PC-3 (cell line): ENCODE measurements around the gene SLF1. TPM values are rescaled to one million over a fixed set of nuclear protein-coding genes. Genes with fewer than 3 reads are reported as not detected.

Source experiments
- ATAC-seq: fragments of 200-7000 bp; cut with Tn5 transposase; 2 replicates; pipeline ENCODE4 v1.9.1; 2020; ENCODE audit warnings: mild to moderate bottlenecking, moderate library complexity
- BruUV-seq: library from RNA; stranded (reverse); fragments of 400-500 nt; replicated peaks from 2 replicates; lab custom pipeline; 2021; lab: Mats Ljungman, UMichigan
- CTCF ChIA-PET: fragments of 300-600 bp; sonication (Branson Sonifier 250); formaldehyde crosslinking; loops from one replicate; lab custom pipeline; 2022; ENCODE audit warnings: antibody characterized with exemption; lab: Charles Lee
- POLR2A ChIA-PET: fragments of 300-600 bp; sonication (Branson Sonifier 250); formaldehyde crosslinking; loops from one replicate; lab custom pipeline; 2022; ENCODE audit warnings: antibody characterized with exemption; ENCODE audit not compliant: unreplicated experiment; lab: Charles Lee
- DNase-seq: peaks from one replicate; pipeline ENCODE4 v3.0.0-alpha.2; 2015
- H2AFZ ChIP-seq: fragments of 300-600 bp; sonication (generic); 2 replicates; pipeline ENCODE4 v1.6.0; 2016; ENCODE audit warnings: antibody characterized with exemption, low read length
- H3F3A ChIP-seq: fragments of 300-600 bp; sonication (generic); one replicate; pipeline ENCODE4 v1.6.0; 2017; ENCODE audit warnings: antibody characterized with exemption, low read length, control low read depth, mild to moderate bottlenecking; ENCODE audit not compliant: unreplicated experiment
- H3K27ac ChIP-seq: fragments of 300-600 bp; sonication (generic); 2 replicates; pipeline ENCODE4 v1.5.1; 2016; ENCODE audit warnings: mild to moderate bottlenecking, low read length
- H3K27me3 ChIP-seq: fragments of 300-600 bp; sonication (generic); 2 replicates; pipeline ENCODE4 v1.6.1; 2016; ENCODE audit warnings: low read length, mixed read lengths
- H3K36me3 ChIP-seq: fragments of 300-600 bp; sonication (generic); 2 replicates; pipeline ENCODE4 v1.6.1; 2016; ENCODE audit warnings: low read depth, mixed run types, low read length, mixed read lengths
- H3K4me1 ChIP-seq: fragments of 300-600 bp; sonication (generic); 2 replicates; pipeline ENCODE4 v1.5.1; 2016; ENCODE audit warnings: low read length; ENCODE audit not compliant: insufficient read depth
- H3K4me2 ChIP-seq: fragments of 300-600 bp; sonication (generic); 2 replicates; pipeline ENCODE4 v1.6.0; 2016; ENCODE audit warnings: low read length
- H3K4me3 ChIP-seq: fragments of 300-600 bp; sonication (generic); 2 replicates; pipeline ENCODE4 v1.5.1; 2016; ENCODE audit warnings: mild to moderate bottlenecking, low read length, mixed read lengths
- H3K79me2 ChIP-seq: fragments of 300-600 bp; sonication (generic); 2 replicates; pipeline ENCODE4 v1.6.1; 2017; ENCODE audit warnings: low read length, mixed read lengths
- H3K9ac ChIP-seq: fragments of 300-600 bp; sonication (generic); 2 replicates; pipeline ENCODE4 v1.6.0; 2016; ENCODE audit warnings: mild to moderate bottlenecking, low read length
- H3K9me2 ChIP-seq: fragments of 300-600 bp; sonication (generic); replicated peaks from 2 replicates; pipeline ENCODE4 v1.6.1; 2016; ENCODE audit warnings: mixed run types, low read length, mixed read lengths
- H3K9me3 ChIP-seq: fragments of 300-600 bp; sonication (generic); 2 replicates; pipeline ENCODE4 v1.6.1; 2016; ENCODE audit warnings: low read length, mixed read lengths
- H4K20me1 ChIP-seq: fragments of 300-600 bp; sonication (generic); 2 replicates; pipeline ENCODE4 v1.6.1; 2016; ENCODE audit warnings: low read length, mixed read lengths
- EZH2 ChIP-seq: fragments of 300-600 bp; sonication (generic); IDR thresholded peaks from one replicate; pipeline ENCODE4 v1.6.1; 2017; ENCODE audit warnings: antibody characterized with exemption, mild to moderate bottlenecking, low read length; ENCODE audit not compliant: unreplicated experiment
- EZH2phosphoT487 ChIP-seq: fragments of 300-600 bp; sonication (generic); IDR thresholded peaks from 2 replicates; pipeline ENCODE4 v1.6.1; 2018; ENCODE audit warnings: mild to moderate bottlenecking, antibody characterized with exemption, low read length, borderline replicate concordance
- intact Hi-C: fragments of 100-400 bp; cut with micrococcal nuclease; formaldehyde crosslinking; loops from 2 replicates; pipeline ENCODE4 v1.9.0; 2023
- total RNA-seq: library from RNA; depleted of rRNA; stranded (reverse); fragments of >200 nt; gene quantifications from 2 replicates; pipeline ENCODE4 v1.2.3, GENCODE V29; 2014
- TF ChIP-seq, protein P1 (sequence below): fragments of 300-600 bp; sonication (generic); conservative IDR thresholded peaks from 2 replicates; pipeline ENCODE4 v1.5.1; 2017; ENCODE audit warnings: antibody characterized with exemption, low read depth, mild to moderate bottlenecking, low read length

The SLF1 gene
- total RNA-seq, 1 experiment from 2014 or later = 23.6 TPM

DNA sequence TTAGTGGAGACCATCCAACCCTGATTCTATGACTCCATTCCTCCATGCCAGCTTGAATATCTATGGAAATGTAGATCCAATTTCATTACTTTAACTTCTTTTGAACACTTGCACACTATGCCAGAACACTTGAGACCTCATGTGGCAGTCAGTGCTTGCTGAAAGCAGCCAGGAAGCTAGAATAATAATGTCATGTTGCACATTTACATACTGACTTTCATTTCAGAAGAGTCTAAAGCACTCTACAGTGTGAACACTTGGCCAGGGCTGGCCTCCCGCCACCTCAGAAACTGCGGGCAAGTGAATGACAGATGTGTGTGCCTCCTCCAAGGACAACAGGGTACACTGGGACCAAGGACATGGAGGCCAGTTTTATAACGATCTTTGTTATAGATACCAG lies 97.3 kb downstream of the SLF1 start:
- Histone ChIP-seq H3K4me1 (no peaks in the 10 kb centered on the region), H3K9ac (no peak overlapping the region), H3K4me3 (no peak overlapping the region), H3K4me2 (no peak overlapping the region), H3K9me3 (no peaks in the 10 kb centered on the region), H3K27me3 (no peaks in the 10 kb centered on the region), H4K20me1 (no peaks in the 10 kb centered on the region), H3K36me3 (no peaks in the 10 kb centered on the region), H3F3A (no peaks in the 10 kb centered on the region), H3K9me2 (no peaks in the 10 kb centered on the region), H3K79me2 (no peaks in the 10 kb centered on the region), H2AFZ (no peak overlapping the region), H3K27ac (no peak overlapping the region)
- intact Hi-C loops = no loop called here
- no peak for DNase-seq
- TF ChIP-seq, protein P1, sequence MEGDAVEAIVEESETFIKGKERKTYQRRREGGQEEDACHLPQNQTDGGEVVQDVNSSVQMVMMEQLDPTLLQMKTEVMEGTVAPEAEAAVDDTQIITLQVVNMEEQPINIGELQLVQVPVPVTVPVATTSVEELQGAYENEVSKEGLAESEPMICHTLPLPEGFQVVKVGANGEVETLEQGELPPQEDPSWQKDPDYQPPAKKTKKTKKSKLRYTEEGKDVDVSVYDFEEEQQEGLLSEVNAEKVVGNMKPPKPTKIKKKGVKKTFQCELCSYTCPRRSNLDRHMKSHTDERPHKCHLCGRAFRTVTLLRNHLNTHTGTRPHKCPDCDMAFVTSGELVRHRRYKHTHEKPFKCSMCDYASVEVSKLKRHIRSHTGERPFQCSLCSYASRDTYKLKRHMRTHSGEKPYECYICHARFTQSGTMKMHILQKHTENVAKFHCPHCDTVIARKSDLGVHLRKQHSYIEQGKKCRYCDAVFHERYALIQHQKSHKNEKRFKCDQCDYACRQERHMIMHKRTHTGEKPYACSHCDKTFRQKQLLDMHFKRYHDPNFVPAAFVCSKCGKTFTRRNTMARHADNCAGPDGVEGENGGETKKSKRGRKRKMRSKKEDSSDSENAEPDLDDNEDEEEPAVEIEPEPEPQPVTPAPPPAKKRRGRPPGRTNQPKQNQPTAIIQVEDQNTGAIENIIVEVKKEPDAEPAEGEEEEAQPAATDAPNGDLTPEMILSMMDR = no peak
- TF ChIP-seq EZH2phosphoT487 = no peak
- no peak for TF ChIP-seq EZH2
- no peak for ATAC-seq
- ChIA-PET CTCF (no interaction called here), POLR2A (no interaction called here)
- no TSS peak for BruUV-seq

DNA sequence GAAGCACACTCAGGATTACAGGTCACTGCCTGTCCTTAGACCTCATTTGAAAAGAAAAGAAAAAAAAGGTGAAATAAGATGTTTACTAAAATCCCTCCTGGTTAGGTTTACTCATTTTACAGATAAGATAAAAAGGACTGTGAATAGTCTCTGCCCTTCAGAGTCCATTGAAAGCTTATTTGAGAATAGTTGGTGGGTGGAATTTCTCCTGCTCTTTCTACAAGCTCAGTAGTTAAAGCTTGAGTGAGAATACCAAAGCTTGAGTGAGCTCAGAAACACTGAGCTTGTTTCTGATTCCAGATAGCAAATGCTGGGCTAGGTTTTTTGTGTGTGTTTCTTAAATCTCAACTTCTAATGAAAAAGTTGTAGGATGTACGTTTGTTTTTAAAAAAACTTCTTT lies 106.7 kb downstream of the SLF1 start:
- Histone ChIP-seq H3K36me3 (no peaks in the 10 kb centered on the region), H3K27ac (no peak overlapping the region), H2AFZ (no peak overlapping the region), H3K27me3 (no peaks in the 10 kb centered on the region), H3K4me1 (no peaks in the 10 kb centered on the region), H3K9me2 (no peaks in the 10 kb centered on the region), H4K20me1 (no peaks in the 10 kb centered on the region), H3F3A (no peaks in the 10 kb centered on the region), H3K9me3 (no peaks in the 10 kb centered on the region), H3K4me2 (no peak overlapping the region), H3K9ac (no peak overlapping the region), H3K4me3 (no peak overlapping the region), H3K79me2 (no peaks in the 10 kb centered on the region)
- intact Hi-C loops = no loop called here
- ChIA-PET POLR2A (no interaction called here), CTCF (no interaction called here)
- no peak for ATAC-seq
- no TSS peak for BruUV-seq
- DNase-seq = no peak
- TF ChIP-seq EZH2phosphoT487 = no peak
- no peak for TF ChIP-seq EZH2

DNA sequence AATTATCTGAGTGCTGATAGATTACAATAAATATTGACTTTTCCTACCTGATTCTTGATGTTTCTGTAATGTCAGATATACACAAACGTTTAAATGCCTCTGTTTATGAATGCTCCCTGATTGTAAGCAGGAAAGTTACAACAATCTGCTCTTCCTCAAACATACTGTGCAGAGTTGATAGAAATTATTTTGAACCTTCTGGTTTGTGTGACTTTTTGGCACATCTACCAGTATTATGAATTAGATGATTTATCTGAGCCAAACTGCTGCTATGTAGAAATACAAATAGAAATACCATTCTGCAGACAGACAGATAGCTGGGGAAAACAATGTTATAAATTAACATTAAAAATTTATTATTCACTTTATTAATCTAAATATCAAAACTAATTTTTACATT lies 113.0 kb downstream of the SLF1 start:
- no peak for DNase-seq
- Histone ChIP-seq H3K9me2 (no peaks in the 10 kb centered on the region), H3K27me3 (no peaks in the 10 kb centered on the region), H3K4me1 (no peaks in the 10 kb centered on the region), H3K27ac (no peak overlapping the region), H2AFZ (no peak overlapping the region), H4K20me1 (no peaks in the 10 kb centered on the region), H3K9ac (no peak overlapping the region), H3F3A (no peaks in the 10 kb centered on the region), H3K4me2 (no peak overlapping the region), H3K79me2 (no peaks in the 10 kb centered on the region), H3K36me3 (no peaks in the 10 kb centered on the region), H3K9me3 (no peaks in the 10 kb centered on the region), H3K4me3 (no peak overlapping the region)
- TF ChIP-seq EZH2phosphoT487 (no peak), EZH2 (no peak)
- TF ChIP-seq, protein P1 = no peak
- BruUV-seq = no TSS peak
- ChIA-PET CTCF (no interaction called here), POLR2A (no interaction called here)
- ATAC-seq = no peak
- intact Hi-C loops = no loop called here
